Activated effector memory CD4-positive, alpha-beta T cell treated with Interleukin-2 at 50 U/mL for 16 hours (primary cell): ENCODE data around the gene FUT7.
A peak's percentile ranks its signal among the peaks of the same experiment; 100 is the strongest.

Experiments
- DNase-seq: peaks from one replicate; pipeline ENCODE4 v3.0.0-alpha.2; 2020

FUT7 gene

DNA sequence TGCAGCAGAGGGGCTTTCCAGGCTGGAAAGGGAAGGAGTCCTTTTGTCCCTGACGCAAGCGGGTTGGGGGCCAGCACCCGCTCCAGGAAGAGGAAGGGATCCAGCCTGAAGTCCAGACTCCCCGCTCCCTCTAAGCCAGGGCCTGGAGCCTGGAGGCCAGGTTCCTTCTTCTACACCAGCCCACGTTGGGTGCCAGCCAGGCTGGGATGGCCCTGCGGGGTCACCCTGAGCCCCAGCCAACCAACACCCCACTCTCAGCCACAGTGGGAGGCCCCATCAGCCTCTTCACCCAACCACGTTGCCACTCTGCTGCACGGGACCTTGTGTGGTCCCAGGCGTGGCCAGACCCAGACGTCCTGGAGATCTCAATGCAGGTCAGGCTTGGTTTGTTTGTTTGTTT, 970 bp upstream of the FUT7 start:
- no peak for DNase-seq

GRCh38 chr9:137030538-137031527, 1.1 kb downstream of the FUT7 start:
- peak; percentile 37 for DNase-seq

DNA sequence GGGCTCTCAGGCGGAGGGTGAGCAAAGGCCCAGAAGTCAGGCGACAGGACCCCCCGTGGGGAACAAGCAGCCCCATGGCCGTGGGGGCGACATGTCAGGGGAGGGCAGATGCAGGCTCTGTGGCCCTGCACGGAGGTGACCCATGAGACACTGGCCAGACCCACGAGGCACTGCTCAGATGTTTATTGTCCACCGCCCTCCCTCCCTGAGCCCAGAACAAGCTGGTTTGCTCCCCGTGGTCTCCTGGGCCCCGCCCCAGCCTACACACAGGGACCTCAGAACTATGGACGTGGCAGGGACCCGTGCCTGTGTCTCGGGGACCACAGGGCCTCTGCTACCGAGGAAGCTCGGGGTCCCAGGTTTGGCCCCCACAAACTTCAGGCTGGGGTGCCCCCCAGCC, 1.9 kb downstream of the FUT7 start:
- DNase-seq = no peak

- peak; percentile 61 for DNase-seq
These were observed 2.6 kb downstream of the FUT7 start for GRCh38 chr9:137029058-137029936.

DNA sequence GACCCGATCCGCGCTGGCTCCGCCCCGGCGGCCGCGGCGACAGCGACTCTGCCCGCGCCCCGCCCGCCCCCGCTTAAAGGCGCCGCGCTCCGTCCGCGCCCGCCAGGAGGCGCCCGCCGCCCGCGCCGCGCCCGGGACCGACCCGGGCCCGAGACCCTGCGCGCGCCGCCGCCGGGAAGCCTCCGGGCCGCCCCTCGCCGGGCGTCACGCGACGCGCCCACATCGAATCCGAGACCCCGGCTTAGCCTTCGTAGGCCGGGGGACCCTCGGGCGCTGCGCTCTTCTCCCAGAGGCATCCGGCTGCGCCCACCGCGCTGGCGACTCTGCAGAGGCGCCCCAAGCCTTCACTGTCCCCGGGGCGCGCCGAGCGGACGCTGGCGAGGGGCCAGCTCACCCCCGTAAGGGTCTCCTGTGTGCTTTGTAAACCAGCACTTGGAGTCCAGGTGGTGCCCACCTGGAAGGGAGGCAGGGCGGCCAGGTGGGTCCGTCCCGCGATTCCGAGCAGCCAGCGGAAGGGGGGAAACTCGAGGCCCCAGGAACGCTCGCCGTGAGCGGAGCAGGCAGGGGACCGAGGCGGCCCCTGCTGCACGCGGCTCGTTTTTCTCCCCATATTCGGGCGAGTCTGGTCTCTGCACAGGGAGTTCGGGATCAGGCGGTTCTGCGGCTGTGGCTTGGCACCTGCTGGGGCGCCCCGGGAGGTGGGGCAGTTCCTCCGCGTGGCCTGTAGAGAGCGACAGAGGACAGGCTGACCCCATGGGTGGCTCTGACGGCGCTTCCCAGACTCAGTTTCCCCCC, 3.4 kb downstream of the FUT7 start:
- DNase-seq = peak; percentile 60

GRCh38 chr9:137027369-137028262, 4.3 kb downstream of the FUT7 start, which contains the start of gene ABCA2:
Gene ABCA2, minus strand, starts transcription at chr9:137028237. Its CDS starts 97 bp downstream, at chr9:137028140.
- DNase-seq = no peak

DNA sequence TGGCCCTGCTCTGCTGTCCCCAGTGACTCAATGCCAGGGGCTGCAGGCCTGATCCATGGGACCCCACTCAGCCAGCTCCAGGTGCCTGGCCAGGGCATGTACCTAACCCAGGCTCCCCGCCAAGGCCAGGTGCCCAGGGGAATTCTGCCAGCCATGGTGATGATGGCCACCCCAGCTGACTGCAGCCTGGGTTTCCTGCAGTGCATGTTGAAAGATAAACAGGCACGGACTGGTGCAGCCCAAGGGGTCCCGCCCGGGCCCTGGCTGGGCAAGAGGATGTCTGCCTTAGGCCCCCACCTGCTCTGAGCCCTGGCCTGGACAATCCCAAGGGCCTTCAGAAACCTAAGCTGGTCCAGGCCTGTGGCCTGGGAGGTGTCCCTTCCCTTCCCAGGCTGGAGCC, 5.1 kb downstream of the FUT7 start:
- no peak for DNase-seq

DNA sequence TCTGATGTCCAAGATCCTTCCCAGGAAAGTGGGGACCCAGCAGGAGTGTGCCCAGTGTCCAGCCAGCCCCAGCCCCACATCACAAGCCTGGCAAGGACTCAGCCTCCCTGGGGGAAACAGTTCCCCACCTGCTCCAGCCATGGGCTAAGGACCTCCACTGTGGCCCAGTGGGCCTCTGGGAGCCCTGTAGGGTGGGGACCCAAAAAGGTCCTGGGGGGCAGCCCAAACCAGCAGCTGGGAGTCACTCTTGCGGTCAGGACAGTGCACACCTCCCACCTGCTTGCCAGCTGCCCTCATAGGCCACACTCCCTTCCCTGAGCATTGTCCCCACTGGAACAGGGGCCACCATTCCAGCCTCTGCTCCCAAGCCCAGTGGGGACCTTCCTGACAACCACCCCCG, 5.5 kb downstream of the FUT7 start:
- no peak for DNase-seq

- no peak for DNase-seq
These were observed 6.3 kb downstream of the FUT7 start for GRCh38 chr9:137025517-137025966.

DNA sequence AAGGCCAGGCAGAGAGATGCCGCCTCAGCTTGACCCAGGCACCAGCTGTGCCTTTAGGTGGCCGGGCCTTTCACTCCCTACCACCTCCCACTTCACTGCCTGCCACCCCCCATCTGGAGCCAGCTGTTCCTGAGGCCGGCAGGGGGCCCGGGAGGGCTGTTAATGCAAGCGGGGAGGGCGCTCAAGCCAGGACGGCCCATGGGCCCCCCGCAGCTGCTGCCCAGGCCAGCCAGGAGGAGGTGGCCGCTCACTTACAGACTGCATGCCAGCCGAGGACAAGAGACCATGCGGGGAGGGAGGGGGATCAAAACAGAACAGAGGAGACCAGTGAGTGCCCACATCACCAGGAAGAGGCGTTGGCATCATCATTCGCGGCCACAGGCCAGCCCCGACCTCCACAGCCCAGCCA, 8.3 kb downstream of the FUT7 start:
- no peak for DNase-seq

GRCh38 chr9:137023157-137023556, 8.7 kb downstream of the FUT7 start:
- no peak for DNase-seq

DNA sequence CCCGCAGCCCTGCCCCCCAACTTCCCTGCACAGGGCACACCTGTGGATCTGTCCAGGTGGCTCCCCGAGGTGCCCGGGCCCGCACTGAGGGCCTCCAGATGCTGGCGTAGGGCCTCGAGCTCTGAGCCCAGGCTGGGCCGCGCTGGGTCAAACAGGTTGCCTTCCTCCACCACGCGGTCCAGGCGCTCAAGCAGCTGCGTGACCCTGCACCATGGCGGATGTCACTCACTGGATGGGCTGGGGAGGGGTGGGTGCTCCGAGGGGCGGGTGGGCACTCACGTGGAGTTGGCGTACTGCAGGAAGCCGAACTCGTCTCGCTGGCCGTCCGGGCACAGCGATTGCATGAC, 9.3 kb downstream of the FUT7 start:
- DNase-seq = no peak

GRCh38 chr9:137021979-137022661, 9.8 kb downstream of the FUT7 start:
- peak; percentile 56 for DNase-seq

DNA sequence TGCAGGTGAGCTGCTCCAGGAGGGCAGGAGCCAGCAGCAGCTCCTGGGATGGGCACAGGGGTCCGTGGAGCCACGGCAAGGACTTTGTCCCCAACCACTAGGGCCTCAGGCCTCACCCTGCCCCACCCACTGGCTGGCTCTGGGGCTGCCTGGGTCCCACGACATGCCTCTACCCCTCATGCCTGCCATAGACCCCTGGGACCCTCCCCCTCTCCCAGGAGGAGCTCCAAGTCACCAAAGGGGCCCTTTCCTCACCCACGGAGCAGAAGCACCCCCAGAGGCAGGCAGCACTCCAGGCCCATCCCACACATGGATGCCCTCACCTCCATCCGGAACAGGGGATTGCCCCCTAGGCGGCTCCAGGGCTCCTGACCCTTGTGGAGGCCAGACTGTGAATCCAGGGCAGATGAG, 10.3 kb downstream of the FUT7 start:
- DNase-seq = no peak

DNA sequence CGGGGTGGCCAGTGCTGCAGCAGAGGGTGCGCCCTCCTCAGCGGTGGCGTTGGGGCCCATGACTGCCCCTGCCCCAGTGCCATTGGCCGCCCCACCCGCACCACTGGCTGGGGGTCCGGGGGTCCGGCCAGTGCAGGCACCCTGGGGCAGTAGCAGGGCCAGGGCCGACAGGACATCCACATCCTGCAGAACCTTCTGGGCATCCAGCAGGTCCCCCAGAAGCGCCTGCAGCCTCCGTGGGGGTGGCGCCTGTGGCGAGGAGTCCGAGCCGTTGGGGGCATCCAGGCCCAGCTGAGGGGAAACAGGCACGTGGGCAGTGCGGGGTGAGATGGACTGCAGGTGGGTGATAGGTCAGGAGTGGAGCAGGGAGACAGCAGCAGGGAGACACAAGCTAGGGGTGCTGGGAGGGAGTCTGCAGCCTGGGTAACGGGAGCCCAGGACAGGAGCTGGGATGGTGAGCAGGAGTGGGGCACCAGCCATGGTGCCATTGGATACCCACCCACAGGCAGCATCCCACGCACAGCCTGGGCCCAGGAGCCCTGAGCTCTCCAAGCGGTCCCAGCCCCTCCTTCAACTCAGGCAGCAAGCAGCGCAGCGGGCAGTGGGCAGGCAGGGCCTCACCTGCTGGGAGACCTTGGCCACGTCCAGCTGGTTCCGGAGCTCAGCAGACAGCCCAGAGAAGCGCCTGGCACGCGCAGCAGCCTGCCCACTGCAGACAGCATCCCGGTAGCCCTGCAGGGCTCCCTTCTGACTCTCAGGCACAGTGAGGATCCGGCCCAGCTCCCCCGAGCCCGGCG, 10.9 kb downstream of the FUT7 start:
- no peak for DNase-seq

DNA sequence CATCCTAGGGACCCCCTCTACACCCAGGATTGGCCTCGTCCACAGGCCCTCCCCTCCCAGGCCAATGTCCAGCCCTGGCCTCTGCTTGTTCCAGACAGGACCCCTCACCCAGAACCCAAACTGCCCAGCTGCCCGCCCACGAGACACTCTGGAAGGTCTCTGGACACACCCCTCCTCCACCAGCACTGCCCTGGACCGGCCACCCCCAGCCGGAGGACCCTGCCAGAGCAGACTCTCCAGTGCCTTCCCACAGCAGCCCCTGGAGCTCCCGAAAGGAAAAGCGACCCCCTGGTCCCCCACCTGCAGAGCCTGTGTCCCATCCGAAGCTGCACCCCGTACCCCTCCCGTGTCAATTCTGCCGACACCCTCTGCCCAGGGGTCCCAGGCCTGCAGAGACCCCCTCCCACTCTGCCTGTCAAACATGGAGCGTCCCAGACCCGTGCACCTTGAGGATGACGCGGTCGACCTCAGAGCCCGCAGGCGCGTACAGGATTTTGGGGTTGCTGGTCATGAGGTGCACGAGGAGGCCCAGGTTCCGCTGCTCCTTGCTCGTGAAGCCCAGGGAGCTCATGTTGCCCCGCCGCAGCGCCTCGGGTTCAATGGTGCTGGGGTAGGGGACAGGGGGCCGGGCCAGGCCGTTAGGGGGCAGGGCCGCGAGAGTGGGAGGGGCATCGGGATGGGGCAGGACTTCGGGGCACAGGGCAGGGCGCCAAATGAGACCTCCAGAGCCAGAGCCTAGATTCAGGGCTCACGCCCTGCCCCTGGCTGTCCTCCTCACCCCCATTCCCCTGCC, 11.8 kb downstream of the FUT7 start:
- DNase-seq = no peak

DNA sequence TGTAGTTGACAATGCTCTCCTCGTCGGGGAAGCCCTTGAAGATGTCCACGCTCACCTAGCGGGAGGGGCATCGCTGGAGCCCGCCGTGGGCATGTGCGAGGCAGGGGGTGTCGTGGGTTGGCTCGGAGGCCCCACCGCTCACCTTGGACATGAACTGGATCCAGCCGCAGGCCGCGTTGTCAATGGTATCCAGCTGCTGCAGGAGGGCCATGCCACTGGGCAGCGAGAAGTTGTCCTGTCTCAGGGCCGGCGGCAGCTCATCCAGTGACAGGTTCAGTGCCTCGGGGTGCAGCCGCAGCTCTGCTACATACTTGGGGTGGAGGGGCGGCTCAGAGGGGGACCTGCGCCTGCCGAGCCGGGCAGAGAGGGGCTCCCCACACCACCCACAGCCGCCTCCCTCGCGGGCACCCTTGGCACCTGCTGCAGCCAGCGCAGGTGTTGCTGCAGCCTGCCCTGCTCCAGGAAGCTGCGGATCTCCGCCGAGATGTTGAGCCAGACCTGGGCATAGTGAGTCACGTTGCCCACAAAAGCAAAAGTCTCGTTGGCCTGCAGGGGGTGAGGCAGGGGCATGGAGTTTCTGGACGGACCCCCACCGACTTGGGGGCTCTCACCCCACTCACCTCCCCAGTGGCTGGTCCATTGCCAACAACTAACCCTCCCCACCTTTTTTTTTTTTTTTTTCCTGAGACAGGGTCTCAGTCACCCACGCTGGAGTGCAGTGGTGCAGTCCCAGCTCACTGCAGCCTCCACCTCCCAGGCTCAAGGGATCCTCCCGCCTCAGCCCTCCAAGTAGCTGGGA, 12.9 kb downstream of the FUT7 start:
- no peak for DNase-seq

DNA sequence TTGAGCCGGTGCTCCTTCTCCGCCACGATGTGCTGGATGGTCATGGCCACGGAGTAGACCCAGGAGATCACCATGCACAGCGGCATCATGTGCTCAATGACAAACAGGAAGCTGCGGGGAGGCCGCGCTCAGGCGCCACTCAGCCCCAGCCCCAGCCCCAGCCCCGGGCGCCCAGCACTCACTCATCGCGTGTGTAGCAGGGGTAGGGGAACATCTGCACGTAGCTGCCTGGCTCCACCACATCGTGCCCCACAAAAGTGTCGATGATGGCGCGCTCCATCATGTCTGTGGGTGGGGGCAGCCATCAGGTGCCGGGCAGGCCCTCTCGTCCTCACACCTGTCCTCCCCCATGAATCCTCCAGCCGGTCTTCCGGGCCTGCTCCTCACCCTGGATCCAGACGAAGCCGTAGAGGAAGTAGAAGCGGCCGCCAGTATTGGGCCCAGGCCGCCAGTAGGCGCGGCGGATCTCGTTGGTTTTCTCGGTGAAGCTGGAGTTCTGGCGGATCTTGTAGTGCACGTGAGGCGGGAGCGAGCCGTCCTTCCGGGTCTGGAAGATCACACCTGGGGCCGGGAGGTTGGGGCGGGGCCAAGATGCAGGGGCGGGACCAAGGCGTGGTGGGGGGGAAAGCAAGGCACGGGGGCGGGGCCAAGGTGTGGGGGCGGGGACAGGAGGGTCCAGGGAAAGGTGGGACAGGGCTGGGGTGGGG, 13.9 kb downstream of the FUT7 start:
- DNase-seq = no peak
